ENCODE measurements around the gene SLC44A3. TPM values are rescaled to one million over a fixed set of nuclear protein-coding genes. Genes with fewer than 3 reads are reported as not detected.

SLC44A3 gene
- total and polyA plus RNA-seq, 7 donors = 1.2 to 28.5 (median 4.7) TPM

DNA sequence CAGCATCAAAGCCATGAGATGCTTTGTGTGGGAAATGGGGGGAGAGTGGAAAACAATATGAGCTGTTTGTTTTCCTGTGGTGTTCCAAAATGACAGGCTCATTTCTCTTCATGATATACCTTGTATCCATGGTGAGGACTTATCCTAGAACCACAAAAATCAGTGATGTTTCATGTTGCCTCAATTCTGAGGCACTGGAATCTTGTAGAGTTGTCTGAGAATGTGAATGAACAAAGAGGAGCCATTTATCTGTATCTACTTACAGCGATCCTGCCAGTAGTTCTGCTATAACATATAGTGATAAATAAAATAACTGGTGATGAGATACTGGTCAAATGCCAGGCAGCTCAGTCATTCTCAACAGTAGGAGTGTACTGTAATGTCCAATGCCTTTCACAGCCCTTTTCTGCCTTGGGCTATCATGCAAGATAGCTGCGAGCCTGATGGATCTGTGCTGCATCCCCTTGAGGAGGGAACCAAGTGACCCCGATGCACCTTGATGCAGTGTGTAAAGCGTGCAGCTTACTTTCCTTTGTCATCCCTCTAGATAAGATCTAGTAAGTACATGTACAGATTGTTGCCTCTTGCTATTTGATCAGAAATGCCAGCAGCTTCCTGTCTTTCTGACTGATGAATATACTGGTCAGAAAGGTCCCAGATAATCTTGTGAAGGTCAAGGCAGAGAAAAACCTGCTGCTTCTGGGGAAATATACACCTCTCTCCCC is 52.8 kb downstream of the SLC44A3 start:
- no peak overlapping the region for H3K4me3 ChIP-seq
- no peaks in the 10 kb centered on the region for H3K36me3 ChIP-seq
- TF ChIP-seq, protein P1, sequence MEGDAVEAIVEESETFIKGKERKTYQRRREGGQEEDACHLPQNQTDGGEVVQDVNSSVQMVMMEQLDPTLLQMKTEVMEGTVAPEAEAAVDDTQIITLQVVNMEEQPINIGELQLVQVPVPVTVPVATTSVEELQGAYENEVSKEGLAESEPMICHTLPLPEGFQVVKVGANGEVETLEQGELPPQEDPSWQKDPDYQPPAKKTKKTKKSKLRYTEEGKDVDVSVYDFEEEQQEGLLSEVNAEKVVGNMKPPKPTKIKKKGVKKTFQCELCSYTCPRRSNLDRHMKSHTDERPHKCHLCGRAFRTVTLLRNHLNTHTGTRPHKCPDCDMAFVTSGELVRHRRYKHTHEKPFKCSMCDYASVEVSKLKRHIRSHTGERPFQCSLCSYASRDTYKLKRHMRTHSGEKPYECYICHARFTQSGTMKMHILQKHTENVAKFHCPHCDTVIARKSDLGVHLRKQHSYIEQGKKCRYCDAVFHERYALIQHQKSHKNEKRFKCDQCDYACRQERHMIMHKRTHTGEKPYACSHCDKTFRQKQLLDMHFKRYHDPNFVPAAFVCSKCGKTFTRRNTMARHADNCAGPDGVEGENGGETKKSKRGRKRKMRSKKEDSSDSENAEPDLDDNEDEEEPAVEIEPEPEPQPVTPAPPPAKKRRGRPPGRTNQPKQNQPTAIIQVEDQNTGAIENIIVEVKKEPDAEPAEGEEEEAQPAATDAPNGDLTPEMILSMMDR (IDR thresholded peaks at IDR 0.05) = no peak
- TF ChIP-seq POLR2AphosphoS5 (IDR thresholded peaks at IDR 0.05) = no peak
- no peak for TF ChIP-seq POLR2A (IDR thresholded peaks at IDR 0.05)
- TF ChIP-seq EP300 (IDR thresholded peaks at IDR 0.05) = no peak
- DNase-seq = no peak
- intact Hi-C loops (cut with DNase I) = no loop called here
- WGBS, 2 donors = 86 to 96% methylated on average over 4 of the region's 4 CpGs
- no peaks in the 10 kb centered on the region for H3K9me3 ChIP-seq
- H3K4me1 ChIP-seq = peaks cover 0 to 26% (median 19%) of the 10 kb centered on the region in 4 donors
- H3K27me3 ChIP-seq = no peaks in the 10 kb centered on the region
- peak overlapping the region; percentile 61 to 81 (median 78) for H3K27ac ChIP-seq

GRCh38 chr1:94873520-94874351 is 53.6 kb downstream of the SLC44A3 start:
- no peaks in the 10 kb centered on the region for H3K36me3 ChIP-seq
- peak overlapping the region; percentile 61 to 81 (median 78) for H3K27ac ChIP-seq
- TF ChIP-seq POLR2A (IDR thresholded peaks at IDR 0.05) (no peak), EP300 (IDR thresholded peaks at IDR 0.05) (peak in 1 of 4 donors; percentile 67), POLR2AphosphoS5 (IDR thresholded peaks at IDR 0.05) (peak in 2 of 4 donors; percentile 23 to 74)
- TF ChIP-seq, protein P1 (IDR thresholded peaks at IDR 0.05) = no peak
- WGBS, 2 donors = 78 to 82% methylated on average over 7 of the region's 7 CpGs
- intact Hi-C loops (cut with DNase I) = no loop called here
- H3K27me3 ChIP-seq = no peaks in the 10 kb centered on the region
- DNase-seq = no peak
- H3K9me3 ChIP-seq = no peaks in the 10 kb centered on the region
- peaks cover 0 to 26% (median 19%) of the 10 kb centered on the region in 4 donors for H3K4me1 ChIP-seq
- no peak overlapping the region for H3K4me3 ChIP-seq

- TF ChIP-seq, protein P1 (IDR thresholded peaks at IDR 0.05) = no peak
- H3K36me3 ChIP-seq = no peaks in the 10 kb centered on the region
- WGBS, 2 donors = 95 to 96% methylated on average over 6 of the region's 6 CpGs
- no peaks in the 10 kb centered on the region for H3K27me3 ChIP-seq
- H3K4me3 ChIP-seq = no peak overlapping the region
- H3K4me1 ChIP-seq = peaks cover 0 to 26% (median 19%) of the 10 kb centered on the region in 4 donors
- H3K9me3 ChIP-seq = no peaks in the 10 kb centered on the region
- no peak for DNase-seq
- H3K27ac ChIP-seq = peak overlapping the region; percentile 61 to 81 (median 78)
- intact Hi-C loops (cut with DNase I) = no loop called here
Observed at GRCh38 chr1:94874423-94874822, 54.3 kb downstream of the SLC44A3 start.

- H3K9me3 ChIP-seq = no peaks in the 10 kb centered on the region
- H3K27ac ChIP-seq = peak overlapping the region in 1 of 4 donors; percentile 9
- 58 to 92% methylated on average over 4 of the region's 4 CpGs for WGBS, 2 donors
Observed at GRCh38 chr1:94875794-94876193, 55.6 kb downstream of the SLC44A3 start.

More at GRCh38 chr1:94875794-94876193, 55.6 kb downstream of the SLC44A3 start:
- no peak for DNase-seq
- Histone ChIP-seq H3K4me3 (no peak overlapping the region), H3K36me3 (no peaks in the 10 kb centered on the region), H3K27me3 (no peaks in the 10 kb centered on the region), H3K4me1 (peaks cover 0 to 26% (median 19%) of the 10 kb centered on the region in 4 donors)
- intact Hi-C loops (cut with DNase I) = no loop called here
- TF ChIP-seq, protein P1 (IDR thresholded peaks at IDR 0.05) = no peak
- TF ChIP-seq POLR2A (IDR thresholded peaks at IDR 0.05) = no peak
- TF ChIP-seq EP300 (IDR thresholded peaks at IDR 0.05) = no peak
- no peak for TF ChIP-seq POLR2AphosphoS5 (IDR thresholded peaks at IDR 0.05)
